GM10248 (cell line): ENCODE data around the gene NELL1.

ENCODE experiments used
- CTCF ChIA-PET: fragments of 300-600 bp; sonication (Branson Sonifier 250); formaldehyde crosslinking; extraction: SDS; loops from one replicate; lab custom pipeline; 2021; ENCODE audit warnings: antibody characterized with exemption; lab: Yijun Ruan, JAX
- POLR2A ChIA-PET: fragments of 350-650 bp; sonication (Branson Sonifier 250); formaldehyde crosslinking; extraction: SDS; loops from one replicate; lab custom pipeline; 2020; ENCODE audit warnings: antibody characterized with exemption; lab: Yijun Ruan, JAX
- DNase-seq: peaks from one replicate; pipeline ENCODE4 v3.0.0; 2012; ENCODE audit errors: extremely low spot score
- TF ChIP-seq, protein P1 (sequence below): IDR thresholded peaks from 2 replicates; pipeline ENCODE4 v1.5.1; 2012; ENCODE audit warnings: mild to moderate bottlenecking, low read depth; ENCODE audit errors: extremely low read depth, missing control alignments, control extremely low read depth

Gene NELL1

DNA sequence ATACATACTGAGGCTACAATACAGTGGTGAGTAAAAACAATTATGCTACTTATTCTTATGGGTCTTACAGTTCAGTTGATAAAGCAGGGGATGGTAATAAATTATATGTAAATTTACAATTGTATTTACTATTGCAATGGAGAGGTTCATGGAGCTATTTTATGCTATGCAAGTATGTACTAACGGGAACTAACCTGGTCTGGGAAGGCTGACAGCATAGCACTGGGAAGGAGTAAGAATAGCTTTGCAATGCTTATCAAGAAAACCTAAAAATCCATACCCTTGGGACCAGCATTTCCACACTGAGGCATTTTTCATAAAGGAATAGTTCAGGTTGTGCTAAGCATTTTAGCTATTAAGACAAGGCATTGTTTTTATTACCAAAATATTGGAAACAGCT is 700.6 kb downstream of the NELL1 start:
- DNase-seq: no peak
- ChIA-PET POLR2A (no interaction called here), CTCF (interaction anchor here (0.7 to 1.5 kb wide), 5 partner anchors 10 to 57 kb away, joined by 3 to 5 read pairs (median 3); no protein-coding TSS in a partner anchor)
- TF ChIP-seq, protein P1, sequence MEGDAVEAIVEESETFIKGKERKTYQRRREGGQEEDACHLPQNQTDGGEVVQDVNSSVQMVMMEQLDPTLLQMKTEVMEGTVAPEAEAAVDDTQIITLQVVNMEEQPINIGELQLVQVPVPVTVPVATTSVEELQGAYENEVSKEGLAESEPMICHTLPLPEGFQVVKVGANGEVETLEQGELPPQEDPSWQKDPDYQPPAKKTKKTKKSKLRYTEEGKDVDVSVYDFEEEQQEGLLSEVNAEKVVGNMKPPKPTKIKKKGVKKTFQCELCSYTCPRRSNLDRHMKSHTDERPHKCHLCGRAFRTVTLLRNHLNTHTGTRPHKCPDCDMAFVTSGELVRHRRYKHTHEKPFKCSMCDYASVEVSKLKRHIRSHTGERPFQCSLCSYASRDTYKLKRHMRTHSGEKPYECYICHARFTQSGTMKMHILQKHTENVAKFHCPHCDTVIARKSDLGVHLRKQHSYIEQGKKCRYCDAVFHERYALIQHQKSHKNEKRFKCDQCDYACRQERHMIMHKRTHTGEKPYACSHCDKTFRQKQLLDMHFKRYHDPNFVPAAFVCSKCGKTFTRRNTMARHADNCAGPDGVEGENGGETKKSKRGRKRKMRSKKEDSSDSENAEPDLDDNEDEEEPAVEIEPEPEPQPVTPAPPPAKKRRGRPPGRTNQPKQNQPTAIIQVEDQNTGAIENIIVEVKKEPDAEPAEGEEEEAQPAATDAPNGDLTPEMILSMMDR: no peak

DNA sequence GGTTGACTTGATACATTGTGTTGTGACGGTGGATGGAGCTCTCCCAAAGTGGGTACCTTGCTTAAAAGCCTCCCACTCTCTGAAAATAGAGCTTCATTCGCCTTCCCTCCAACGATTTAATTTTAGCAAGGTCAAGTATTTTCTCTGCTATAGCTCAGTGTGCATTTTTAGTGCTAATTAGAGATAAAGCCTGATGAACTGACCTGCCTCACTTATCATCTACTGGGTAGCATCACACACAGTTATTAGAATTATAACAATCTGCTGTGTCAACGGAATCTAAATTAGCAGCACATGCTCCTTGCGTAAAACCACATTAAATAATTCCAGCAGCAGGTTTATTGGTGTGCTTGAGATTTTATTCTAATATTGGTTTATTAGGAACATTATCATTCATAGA is 701.7 kb downstream of the NELL1 start:
- TF ChIP-seq, protein P1: no peak
- POLR2A ChIA-PET: no interaction called here
- CTCF ChIA-PET: interaction anchor here (1.1 to 1.5 kb wide), 3 partner anchors 10 to 56 kb away, joined by 3 to 5 read pairs (median 4); no protein-coding TSS in a partner anchor
- DNase-seq: no peak

DNA sequence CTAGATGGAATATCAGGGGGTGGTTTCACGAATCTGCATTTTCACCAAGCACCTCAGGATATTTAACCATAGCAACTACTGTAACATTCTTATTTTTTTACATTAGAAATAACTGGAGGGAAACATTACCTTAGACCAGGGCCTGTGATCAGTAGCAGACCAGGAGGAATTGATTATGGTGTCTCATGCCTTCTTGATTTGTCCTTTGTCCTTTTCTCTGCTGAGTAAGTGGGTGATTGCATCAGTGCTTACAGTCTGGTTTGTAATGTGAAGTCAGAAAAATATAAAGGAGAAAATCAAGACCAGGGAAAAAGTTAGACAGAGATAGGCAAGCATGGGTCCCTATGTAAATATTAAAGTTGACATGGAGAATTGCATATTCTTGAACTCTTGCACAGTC is 703.3 kb downstream of the NELL1 start:
- no peak for DNase-seq
- TF ChIP-seq, protein P1: no peak
- ChIA-PET POLR2A (no interaction called here), CTCF (no interaction called here)

DNA sequence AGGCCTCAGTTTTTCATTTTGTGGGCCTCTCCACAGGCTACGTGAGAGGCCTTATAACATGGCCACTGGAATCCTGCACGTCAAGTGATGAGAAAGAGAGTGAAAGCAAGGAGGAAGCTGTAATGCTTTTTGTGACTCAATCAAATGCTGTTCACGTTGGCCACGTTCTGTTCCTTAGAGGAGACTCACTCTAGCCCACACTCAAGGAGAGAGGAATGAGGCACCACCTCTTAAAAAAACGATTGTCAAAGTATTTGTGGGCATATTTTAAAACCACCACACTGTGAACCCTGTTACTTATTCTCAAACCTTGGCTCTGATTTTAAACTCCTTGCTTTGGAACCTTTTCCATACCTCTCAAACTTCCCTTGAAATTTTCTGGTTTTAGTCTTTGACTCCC is 705.0 kb downstream of the NELL1 start:
- POLR2A ChIA-PET: no interaction called here
- CTCF ChIA-PET: interaction anchor here (0.9 to 1.1 kb wide), 2 partner anchors 8 to 21 kb away, joined by 3 read pairs; no protein-coding TSS in a partner anchor
- TF ChIP-seq, protein P1: no peak
- no peak for DNase-seq

DNA sequence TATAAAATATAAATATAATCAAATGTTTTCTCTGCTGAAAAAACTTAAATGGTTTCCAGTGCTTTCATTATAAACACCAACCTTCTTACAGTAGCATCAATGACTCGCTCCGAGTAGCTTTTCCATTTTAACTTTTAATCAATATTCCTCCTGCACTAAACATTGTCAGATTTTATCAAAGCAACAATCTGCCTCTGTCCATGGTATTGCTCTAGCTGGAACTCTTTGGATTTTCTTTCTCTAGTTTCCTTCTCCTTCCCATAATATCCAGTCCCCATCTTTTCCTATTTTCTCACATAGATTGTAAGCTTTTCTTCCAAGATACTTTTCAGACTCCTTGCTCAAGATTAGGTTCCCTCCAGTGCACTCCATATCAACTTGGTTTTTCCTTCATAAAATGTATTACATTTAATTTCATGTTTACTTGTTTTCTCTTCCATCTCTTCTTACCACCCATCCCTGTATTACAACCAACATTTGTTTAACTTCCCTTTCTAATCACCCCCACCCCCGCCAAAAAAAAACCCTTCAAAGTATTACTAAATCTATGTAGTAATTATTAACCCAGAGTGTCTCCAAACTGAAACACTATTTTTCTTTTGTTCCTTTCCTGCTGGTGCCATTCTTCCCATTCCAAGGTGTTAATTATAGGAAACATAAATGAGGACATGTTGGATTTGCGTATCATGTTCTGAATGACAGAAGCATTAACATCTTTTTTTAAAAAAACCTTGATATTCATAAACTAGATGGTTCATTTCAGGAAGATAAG is 716.5 kb downstream of the NELL1 start:
- ChIA-PET POLR2A (no interaction called here), CTCF (interaction anchor here (1.5 kb wide), 1 partner anchor 43 kb away, joined by 3 read pairs; no protein-coding TSS in a partner anchor)
- DNase-seq: no peak
- TF ChIP-seq, protein P1: no peak

DNA sequence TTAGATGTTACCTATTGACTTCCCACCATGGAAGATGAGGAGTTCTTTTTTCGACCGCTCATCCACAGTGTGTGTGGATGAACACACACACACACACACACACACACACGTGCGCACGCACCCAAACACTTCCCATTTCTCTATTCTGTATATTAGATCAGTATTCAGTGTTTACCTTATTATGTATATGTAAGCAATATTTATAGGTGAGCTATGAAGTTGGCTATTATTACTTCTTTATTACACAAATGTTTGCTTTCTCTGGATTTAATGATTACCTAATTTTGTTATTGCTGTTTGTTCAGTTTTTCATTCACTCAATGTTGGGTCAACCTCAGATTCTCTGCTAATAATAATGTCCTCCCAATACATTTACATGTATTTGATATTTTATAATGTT is 721.0 kb downstream of the NELL1 start:
- TF ChIP-seq, protein P1: no peak
- ChIA-PET POLR2A (no interaction called here), CTCF (no interaction called here)
- no peak for DNase-seq
